DOHH2 (cell line): Measurements from ENCODE around the gene IFT43.

Experiments
- CTCF ChIP-seq: fragments of 200-600 bp; sonication (generic); IDR thresholded peaks from one replicate; pipeline ENCODE4 v1.5.1; 2014; ENCODE audit warnings: antibody characterized with exemption, mild to moderate bottlenecking, low read depth, low read length; ENCODE audit not compliant: poor library complexity, severe bottlenecking
- EZH2phosphoT487 ChIP-seq: fragments of 200-600 bp; sonication (generic); IDR thresholded peaks from 2 replicates; pipeline ENCODE4 v1.6.1; 2017; ENCODE audit warnings: borderline replicate concordance, mild to moderate bottlenecking, antibody characterized with exemption, low read length, moderate library complexity, mixed read lengths

- peak; percentile 76 for TF ChIP-seq CTCF
- TF ChIP-seq EZH2phosphoT487, result no peak
Observed at GRCh38 chr14:76056128-76056527, 70.6 kb downstream of the IFT43 start.
